ENCODE results near the gene BAMBI.

The BAMBI gene

GRCh38 chr10:28632584-28632945 lies 44.8 kb upstream of the BAMBI start:
- no peak for DNase-seq
- Histone ChIP-seq H3K4me2 (ENCODE audit: insufficient read depth, low read length) (no peak overlapping the region), H3K27me3 (ENCODE audit: insufficient read depth, low read length, poor library complexity) (peaks cover 6% of the 10 kb centered on the region), H3K79me2 (ENCODE audit: insufficient read depth, low read length) (no peaks in the 10 kb centered on the region), H3K4me3 (ENCODE audit: low read depth in 1 of 2, low read length in 2 of 2) (no peak overlapping the region), H4K20me1 (ENCODE audit: insufficient read depth, low read length) (0 out of 2 replicates have a peak, but pooled peaks cover 4% of the 10 kb centered on the region), H3K9ac (ENCODE audit: low read depth, low read length) (no peak overlapping the region), H3K9me3 (ENCODE audit: insufficient read depth, low read length, severe bottlenecking) (no peaks in the 10 kb centered on the region), H3K4me1 (ENCODE audit: insufficient read depth, low read length) (no peaks in the 10 kb centered on the region), H3K27ac (ENCODE audit: low read length) (no peak overlapping the region), H2AFZ (ENCODE audit: low read depth, low read length) (no peak overlapping the region), H3K36me3 (ENCODE audit: insufficient read depth, low read length) (no peaks in the 10 kb centered on the region)
- TF ChIP-seq EZH2 (IDR thresholded peaks at IDR 0.05; ENCODE audit: borderline replicate concordance, low read depth, low read length, severe bottlenecking) (no peak), CTCF (IDR thresholded peaks at IDR 0.05; ENCODE audit: borderline replicate concordance, extremely low read depth, low read length, poor library complexity, severe bottlenecking) (no peak)
- ATAC-seq (ENCODE audit: insufficient read depth, low read depth), result no peak

- no peak overlapping the region for H2AFZ ChIP-seq (ENCODE audit: low read depth, low read length)
- TF ChIP-seq EZH2 (IDR thresholded peaks at IDR 0.05; ENCODE audit: borderline replicate concordance, low read depth, low read length, severe bottlenecking) (no peak), CTCF (IDR thresholded peaks at IDR 0.05; ENCODE audit: borderline replicate concordance, extremely low read depth, low read length, poor library complexity, severe bottlenecking) (no peak)
- no peak overlapping the region for H3K4me2 ChIP-seq (ENCODE audit: insufficient read depth, low read length)
- H3K9ac ChIP-seq (ENCODE audit: low read depth, low read length), result no peak overlapping the region
- H3K27me3 ChIP-seq (ENCODE audit: insufficient read depth, low read length, poor library complexity), result peaks cover 6% of the 10 kb centered on the region
- ATAC-seq (ENCODE audit: insufficient read depth, low read depth), result no peak
- no peaks in the 10 kb centered on the region for H3K9me3 ChIP-seq (ENCODE audit: insufficient read depth, low read length, severe bottlenecking)
- no peak for DNase-seq
- H3K4me1 ChIP-seq (ENCODE audit: insufficient read depth, low read length), result no peaks in the 10 kb centered on the region
- H3K4me3 ChIP-seq (ENCODE audit: low read depth in 1 of 2, low read length in 2 of 2), result no peak overlapping the region
- no peaks in the 10 kb centered on the region for H3K36me3 ChIP-seq (ENCODE audit: insufficient read depth, low read length)
- no peak overlapping the region for H3K27ac ChIP-seq (ENCODE audit: low read length)
- no peaks in the 10 kb centered on the region for H3K79me2 ChIP-seq (ENCODE audit: insufficient read depth, low read length)
- H4K20me1 ChIP-seq (ENCODE audit: insufficient read depth, low read length), result no peaks in the 10 kb centered on the region
These were observed 43.6 kb upstream of the BAMBI start for GRCh38 chr10:28633750-28634149.

- Histone ChIP-seq H3K4me1 (ENCODE audit: insufficient read depth, low read length) (no peaks in the 10 kb centered on the region), H4K20me1 (ENCODE audit: insufficient read depth, low read length) (no peaks in the 10 kb centered on the region), H3K4me2 (ENCODE audit: insufficient read depth, low read length) (no peak overlapping the region), H3K27me3 (ENCODE audit: insufficient read depth, low read length, poor library complexity) (no peaks in the 10 kb centered on the region), H3K79me2 (ENCODE audit: insufficient read depth, low read length) (no peaks in the 10 kb centered on the region), H2AFZ (ENCODE audit: low read depth, low read length) (no peak overlapping the region), H3K4me3 (ENCODE audit: low read depth in 1 of 2, low read length in 2 of 2) (no peak overlapping the region), H3K27ac (ENCODE audit: low read length) (no peak overlapping the region), H3K9ac (ENCODE audit: low read depth, low read length) (no peak overlapping the region), H3K9me3 (ENCODE audit: insufficient read depth, low read length, severe bottlenecking) (no peaks in the 10 kb centered on the region), H3K36me3 (ENCODE audit: insufficient read depth, low read length) (no peaks in the 10 kb centered on the region)
- no peak for TF ChIP-seq EZH2 (IDR thresholded peaks at IDR 0.05; ENCODE audit: borderline replicate concordance, low read depth, low read length, severe bottlenecking)
- no peak for TF ChIP-seq CTCF (IDR thresholded peaks at IDR 0.05; ENCODE audit: borderline replicate concordance, extremely low read depth, low read length, poor library complexity, severe bottlenecking)
- no peak for DNase-seq
- no peak for ATAC-seq (ENCODE audit: insufficient read depth, low read depth)
These were observed 40.0 kb upstream of the BAMBI start for GRCh38 chr10:28637346-28637745.

GRCh38 chr10:28638392-28638791 lies 38.9 kb upstream of the BAMBI start:
- Histone ChIP-seq H3K36me3 (ENCODE audit: insufficient read depth, low read length) (no peaks in the 10 kb centered on the region), H3K4me1 (ENCODE audit: insufficient read depth, low read length) (no peaks in the 10 kb centered on the region), H3K27ac (ENCODE audit: low read length) (no peak overlapping the region), H3K9me3 (ENCODE audit: insufficient read depth, low read length, severe bottlenecking) (no peaks in the 10 kb centered on the region), H2AFZ (ENCODE audit: low read depth, low read length) (no peak overlapping the region), H3K27me3 (ENCODE audit: insufficient read depth, low read length, poor library complexity) (no peaks in the 10 kb centered on the region), H3K79me2 (ENCODE audit: insufficient read depth, low read length) (no peaks in the 10 kb centered on the region), H3K4me3 (ENCODE audit: low read depth in 1 of 2, low read length in 2 of 2) (no peak overlapping the region), H3K4me2 (ENCODE audit: insufficient read depth, low read length) (no peak overlapping the region), H4K20me1 (ENCODE audit: insufficient read depth, low read length) (no peaks in the 10 kb centered on the region), H3K9ac (ENCODE audit: low read depth, low read length) (no peak overlapping the region)
- DNase-seq, result no peak
- TF ChIP-seq CTCF (IDR thresholded peaks at IDR 0.05; ENCODE audit: borderline replicate concordance, extremely low read depth, low read length, poor library complexity, severe bottlenecking), result no peak
- TF ChIP-seq EZH2 (IDR thresholded peaks at IDR 0.05; ENCODE audit: borderline replicate concordance, low read depth, low read length, severe bottlenecking), result no peak
- ATAC-seq (ENCODE audit: insufficient read depth, low read depth), result no peak

All from DND-41 (cell line).